DOHH2 (cell line): ENCODE data around the gene TMPRSS2.

Experiments
- H3F3A ChIP-seq: fragments of 200-600 bp; sonication (generic), shearing (Covaris generic); 2 replicates; pipeline ENCODE4 v1.6.0; 2016; ENCODE audit warnings: antibody characterized with exemption, mild to moderate bottlenecking; ENCODE audit not compliant: control insufficient read depth, insufficient read depth
- H3K27ac ChIP-seq: fragments of 200-600 bp; sonication (generic); 2 replicates; pipeline ENCODE4 v1.5.1; 2014; ENCODE audit warnings: low read depth, mild to moderate bottlenecking, low read length, moderate library complexity
- H3K27me3 ChIP-seq: fragments of 200-600 bp; sonication (generic); 2 replicates; pipeline ENCODE4 v1.6.1; 2014; ENCODE audit warnings: mild to moderate bottlenecking, low read length, mixed read lengths; ENCODE audit not compliant: control insufficient read depth
- H3K36me3 ChIP-seq: fragments of 200-600 bp; sonication (generic); 2 replicates; pipeline ENCODE4 v1.6.1; 2014; ENCODE audit warnings: mild to moderate bottlenecking, low read length, moderate library complexity, mixed read lengths; ENCODE audit not compliant: control insufficient read depth
- H3K4me1 ChIP-seq: fragments of 200-600 bp; sonication (generic); 2 replicates; pipeline ENCODE4 v1.6.1; 2014; ENCODE audit warnings: mild to moderate bottlenecking, low read length, mixed read lengths; ENCODE audit not compliant: control insufficient read depth
- H3K4me2 ChIP-seq: fragments of 200-600 bp; sonication (generic); 2 replicates; pipeline ENCODE4 v1.6.0; 2014; ENCODE audit warnings: mild to moderate bottlenecking, low read length, moderate library complexity
- H3K4me3 ChIP-seq: fragments of 200-600 bp; sonication (generic); 2 replicates; pipeline ENCODE4 v1.5.1; 2014; ENCODE audit warnings: mild to moderate bottlenecking, low read length, mixed read lengths
- H3K79me2 ChIP-seq: fragments of 200-600 bp; sonication (generic); 2 replicates; pipeline ENCODE4 v1.6.1; 2014; ENCODE audit warnings: mild to moderate bottlenecking, low read length, mixed read lengths; ENCODE audit not compliant: control insufficient read depth
- H3K9me2 ChIP-seq: fragments of 200-600 bp; sonication (generic); replicated peaks from 2 replicates; pipeline ENCODE4 v1.6.1; 2014; ENCODE audit warnings: mild to moderate bottlenecking, low read length, mixed read lengths; ENCODE audit not compliant: control insufficient read depth
- H3K9me3 ChIP-seq: fragments of 200-600 bp; sonication (generic); 2 replicates; pipeline ENCODE4 v1.6.1; 2014; ENCODE audit warnings: antibody characterized with exemption, low read length, mixed read lengths; ENCODE audit not compliant: control insufficient read depth, insufficient read depth
- H4K20me1 ChIP-seq: fragments of 200-600 bp; sonication (generic); 2 replicates; pipeline ENCODE4 v1.6.0; 2014; ENCODE audit warnings: low read depth, mild to moderate bottlenecking, antibody characterized with exemption, low read length, moderate library complexity; ENCODE audit not compliant: control insufficient read depth, insufficient read depth
- EZH2phosphoT487 ChIP-seq: fragments of 200-600 bp; sonication (generic); IDR thresholded peaks from 2 replicates; pipeline ENCODE4 v1.6.1; 2017; ENCODE audit warnings: borderline replicate concordance, mild to moderate bottlenecking, antibody characterized with exemption, low read length, moderate library complexity, mixed read lengths
- TF ChIP-seq, protein P1 (sequence below): fragments of 200-600 bp; sonication (generic); IDR thresholded peaks from one replicate; pipeline ENCODE4 v1.5.1; 2014; ENCODE audit warnings: antibody characterized with exemption, mild to moderate bottlenecking, low read depth, low read length; ENCODE audit not compliant: poor library complexity, severe bottlenecking

TMPRSS2 gene

GRCh38 chr21:41449613-41450012, 58.3 kb downstream of the TMPRSS2 start:
- no peak overlapping the region for H3K27ac ChIP-seq

GRCh38 chr21:41447356-41447755, 60.6 kb downstream of the TMPRSS2 start:
- Histone ChIP-seq H3K9me2 (no peaks in the 10 kb centered on the region), H3K9me3 (no peaks in the 10 kb centered on the region), H3K4me3 (no peak overlapping the region), H3K27me3 (no peaks in the 10 kb centered on the region), H4K20me1 (no peaks in the 10 kb centered on the region), H3K36me3 (no peaks in the 10 kb centered on the region), H3F3A (no peaks in the 10 kb centered on the region), H3K4me2 (no peak overlapping the region), H3K27ac (no peak overlapping the region), H3K79me2 (no peaks in the 10 kb centered on the region), H3K4me1 (no peaks in the 10 kb centered on the region)
- TF ChIP-seq EZH2phosphoT487: no peak
- TF ChIP-seq, protein P1, sequence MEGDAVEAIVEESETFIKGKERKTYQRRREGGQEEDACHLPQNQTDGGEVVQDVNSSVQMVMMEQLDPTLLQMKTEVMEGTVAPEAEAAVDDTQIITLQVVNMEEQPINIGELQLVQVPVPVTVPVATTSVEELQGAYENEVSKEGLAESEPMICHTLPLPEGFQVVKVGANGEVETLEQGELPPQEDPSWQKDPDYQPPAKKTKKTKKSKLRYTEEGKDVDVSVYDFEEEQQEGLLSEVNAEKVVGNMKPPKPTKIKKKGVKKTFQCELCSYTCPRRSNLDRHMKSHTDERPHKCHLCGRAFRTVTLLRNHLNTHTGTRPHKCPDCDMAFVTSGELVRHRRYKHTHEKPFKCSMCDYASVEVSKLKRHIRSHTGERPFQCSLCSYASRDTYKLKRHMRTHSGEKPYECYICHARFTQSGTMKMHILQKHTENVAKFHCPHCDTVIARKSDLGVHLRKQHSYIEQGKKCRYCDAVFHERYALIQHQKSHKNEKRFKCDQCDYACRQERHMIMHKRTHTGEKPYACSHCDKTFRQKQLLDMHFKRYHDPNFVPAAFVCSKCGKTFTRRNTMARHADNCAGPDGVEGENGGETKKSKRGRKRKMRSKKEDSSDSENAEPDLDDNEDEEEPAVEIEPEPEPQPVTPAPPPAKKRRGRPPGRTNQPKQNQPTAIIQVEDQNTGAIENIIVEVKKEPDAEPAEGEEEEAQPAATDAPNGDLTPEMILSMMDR: no peak

More at GRCh38 chr21:41449613-41450012, 58.3 kb downstream of the TMPRSS2 start:
- Histone ChIP-seq H3K36me3 (no peaks in the 10 kb centered on the region), H3K4me2 (no peak overlapping the region), H3K4me3 (no peak overlapping the region), H3K9me3 (no peaks in the 10 kb centered on the region), H3K4me1 (no peaks in the 10 kb centered on the region), H3K79me2 (no peaks in the 10 kb centered on the region), H3K9me2 (no peaks in the 10 kb centered on the region), H3K27me3 (no peaks in the 10 kb centered on the region), H4K20me1 (no peaks in the 10 kb centered on the region), H3F3A (no peaks in the 10 kb centered on the region)
- no peak for TF ChIP-seq EZH2phosphoT487
- TF ChIP-seq, protein P1: no peak

DNA sequence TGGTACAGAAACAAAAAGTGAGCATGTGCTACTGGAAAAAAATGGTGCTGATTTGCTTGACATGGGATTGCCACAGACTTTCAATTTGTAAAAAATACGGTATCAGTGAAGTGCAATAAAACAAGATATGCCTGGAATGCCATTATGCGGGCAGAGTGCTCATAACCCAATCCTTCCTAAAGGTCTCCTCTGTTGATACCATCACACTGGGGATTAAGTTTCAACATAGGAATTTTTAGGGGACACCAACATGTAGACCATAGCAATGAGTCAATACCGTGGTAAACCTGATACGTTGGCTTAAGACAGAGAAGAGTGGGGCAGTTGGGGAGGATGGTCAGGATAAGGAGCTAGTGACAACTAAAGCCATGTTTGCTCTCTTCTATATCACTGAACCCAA, 61.4 kb downstream of the TMPRSS2 start:
- TF ChIP-seq EZH2phosphoT487: no peak
- Histone ChIP-seq H3K27me3 (no peaks in the 10 kb centered on the region), H3K9me2 (no peaks in the 10 kb centered on the region), H3K4me1 (no peaks in the 10 kb centered on the region), H4K20me1 (no peaks in the 10 kb centered on the region), H3K9me3 (no peaks in the 10 kb centered on the region), H3K4me3 (no peak overlapping the region), H3K4me2 (no peak overlapping the region), H3K79me2 (no peaks in the 10 kb centered on the region), H3K27ac (no peak overlapping the region), H3F3A (no peaks in the 10 kb centered on the region), H3K36me3 (no peaks in the 10 kb centered on the region)

DNA sequence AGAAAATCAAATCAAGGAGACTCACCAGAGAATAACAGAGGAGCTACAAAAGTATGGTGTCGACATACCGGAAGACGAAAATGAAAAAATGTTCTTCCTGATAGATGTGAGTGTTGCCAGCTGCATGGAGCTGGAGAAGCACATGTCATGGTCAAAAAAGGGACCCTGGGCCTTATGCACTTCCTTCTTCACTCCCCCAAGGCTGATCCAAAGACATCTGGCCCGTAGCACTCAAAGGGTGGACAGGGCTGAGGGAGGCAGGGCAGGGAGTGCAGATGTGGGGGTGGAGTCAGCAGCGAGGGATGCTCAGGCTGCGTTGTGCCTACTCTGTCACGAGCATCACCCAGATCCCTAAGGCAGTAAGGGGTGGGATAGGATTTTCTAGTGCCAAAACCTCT, 62.5 kb downstream of the TMPRSS2 start:
- Histone ChIP-seq H3K79me2 (no peaks in the 10 kb centered on the region), H3K9me3 (no peaks in the 10 kb centered on the region), H3K4me2 (no peak overlapping the region), H3K27ac (no peak overlapping the region), H4K20me1 (no peaks in the 10 kb centered on the region), H3K27me3 (no peaks in the 10 kb centered on the region), H3K4me3 (no peak overlapping the region), H3F3A (no peaks in the 10 kb centered on the region), H3K4me1 (no peaks in the 10 kb centered on the region), H3K9me2 (no peaks in the 10 kb centered on the region), H3K36me3 (no peaks in the 10 kb centered on the region)
- TF ChIP-seq, protein P1: no peak
- no peak for TF ChIP-seq EZH2phosphoT487
